ENCODE measurements around the gene GRIK5. TPM values are rescaled to one million over a fixed set of nuclear protein-coding genes. Genes with fewer than 3 reads are reported as not detected.
"Not testable (repeated sequence)": the region's sequence is repeated elsewhere in the genome, so short reads cannot be mapped to it uniquely, and the experiment has no call there.

The GRIK5 gene
- total RNA-seq, 4 donors from 2014 or later: 0.57 to 7.4 (median 0.89) TPM

DNA sequence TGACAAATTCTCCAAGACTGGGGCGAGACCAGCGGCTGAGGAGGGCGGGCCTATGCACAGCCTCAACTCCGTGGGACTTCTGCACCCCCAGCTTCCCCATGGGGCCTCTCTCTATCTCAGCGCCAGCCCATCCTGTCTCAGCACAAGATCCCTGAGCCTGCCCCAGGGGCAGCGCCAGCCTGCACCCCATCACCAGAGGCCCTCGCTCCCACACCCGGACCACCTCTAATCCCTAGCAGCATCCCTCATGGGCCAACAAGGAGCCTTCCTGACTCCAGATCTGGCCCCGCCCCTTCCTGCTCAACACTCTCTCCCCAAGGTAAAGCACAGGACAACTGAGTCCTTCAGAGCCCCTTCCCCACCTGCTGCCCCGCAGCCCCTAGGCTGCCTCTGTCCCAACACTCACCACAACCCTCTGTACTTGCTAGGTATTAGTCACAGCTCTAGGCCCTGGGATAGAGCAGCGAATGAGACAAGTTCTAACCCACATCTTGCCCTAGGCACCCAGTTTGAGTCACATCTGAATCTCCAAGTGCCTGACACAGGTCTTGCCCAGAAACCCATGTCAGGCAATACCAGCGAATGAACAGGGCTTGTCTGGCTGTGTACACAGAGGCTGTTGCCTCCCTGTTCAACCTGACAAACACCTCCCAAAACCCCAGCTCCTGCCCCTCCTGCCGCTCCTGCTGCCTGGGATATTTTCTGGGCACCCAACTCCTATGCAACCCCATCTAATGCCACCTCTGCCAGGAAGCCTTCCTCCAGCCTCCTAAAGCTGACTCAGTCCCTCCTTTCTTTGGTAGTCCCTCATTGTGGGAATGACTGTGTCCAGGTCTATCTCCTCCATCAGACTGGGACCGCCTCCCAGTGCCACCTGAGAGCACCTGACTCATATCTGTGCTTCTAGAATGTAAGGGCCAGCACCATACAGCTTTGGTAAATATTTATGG lies 18.6 kb downstream of the GRIK5 start:
- DNase-seq: no peak
- TF ChIP-seq, protein P1, sequence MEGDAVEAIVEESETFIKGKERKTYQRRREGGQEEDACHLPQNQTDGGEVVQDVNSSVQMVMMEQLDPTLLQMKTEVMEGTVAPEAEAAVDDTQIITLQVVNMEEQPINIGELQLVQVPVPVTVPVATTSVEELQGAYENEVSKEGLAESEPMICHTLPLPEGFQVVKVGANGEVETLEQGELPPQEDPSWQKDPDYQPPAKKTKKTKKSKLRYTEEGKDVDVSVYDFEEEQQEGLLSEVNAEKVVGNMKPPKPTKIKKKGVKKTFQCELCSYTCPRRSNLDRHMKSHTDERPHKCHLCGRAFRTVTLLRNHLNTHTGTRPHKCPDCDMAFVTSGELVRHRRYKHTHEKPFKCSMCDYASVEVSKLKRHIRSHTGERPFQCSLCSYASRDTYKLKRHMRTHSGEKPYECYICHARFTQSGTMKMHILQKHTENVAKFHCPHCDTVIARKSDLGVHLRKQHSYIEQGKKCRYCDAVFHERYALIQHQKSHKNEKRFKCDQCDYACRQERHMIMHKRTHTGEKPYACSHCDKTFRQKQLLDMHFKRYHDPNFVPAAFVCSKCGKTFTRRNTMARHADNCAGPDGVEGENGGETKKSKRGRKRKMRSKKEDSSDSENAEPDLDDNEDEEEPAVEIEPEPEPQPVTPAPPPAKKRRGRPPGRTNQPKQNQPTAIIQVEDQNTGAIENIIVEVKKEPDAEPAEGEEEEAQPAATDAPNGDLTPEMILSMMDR (IDR thresholded peaks at IDR 0.05): no peak
- no peak for TF ChIP-seq POLR2A (IDR thresholded peaks at IDR 0.05)
- Histone ChIP-seq H3K4me1 (peaks cover 0 to 10% (median 0%) of the 10 kb centered on the region in 4 donors), H3K36me3 (no peaks in the 10 kb centered on the region), H3K27me3 (no peaks in the 10 kb centered on the region), H3K4me3 (no peak overlapping the region), H3K27ac (no peak overlapping the region), H3K9me3 (no peaks in the 10 kb centered on the region)

DNA sequence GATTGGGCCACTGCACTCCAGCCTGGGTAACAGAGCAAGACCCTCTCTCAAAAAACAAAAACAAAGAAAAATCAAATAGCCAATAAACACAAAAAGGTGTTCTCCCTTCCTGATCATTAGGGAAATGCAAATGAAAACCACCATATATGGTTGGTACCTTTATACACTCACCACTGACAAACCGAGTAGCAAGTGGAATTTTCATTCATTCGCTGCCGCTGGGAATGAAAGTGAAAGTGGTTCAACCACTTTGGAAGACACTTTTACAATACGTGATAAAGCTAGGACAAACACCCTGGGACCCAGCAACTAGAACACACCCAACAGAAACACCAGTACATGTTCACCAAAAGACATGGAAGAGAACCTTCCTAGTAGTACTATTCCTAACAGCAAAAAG lies 21.0 kb downstream of the GRIK5 start:
- peak in 1 of 3 donors; percentile 55 for DNase-seq
- Histone ChIP-seq H3K27me3 (no peaks in the 10 kb centered on the region), H3K4me1 (peaks cover 0 to 10% (median 0%) of the 10 kb centered on the region in 4 donors), H3K4me3 (peak overlapping the region in 2 of 4 donors; percentile 24 to 28), H3K27ac (peak overlapping the region in 1 of 4 donors; percentile 72), H3K9me3 (no peaks in the 10 kb centered on the region), H3K36me3 (no peaks in the 10 kb centered on the region)
- no peak for TF ChIP-seq POLR2A (IDR thresholded peaks at IDR 0.05)
- TF ChIP-seq, protein P1 (IDR thresholded peaks at IDR 0.05): no peak

DNA sequence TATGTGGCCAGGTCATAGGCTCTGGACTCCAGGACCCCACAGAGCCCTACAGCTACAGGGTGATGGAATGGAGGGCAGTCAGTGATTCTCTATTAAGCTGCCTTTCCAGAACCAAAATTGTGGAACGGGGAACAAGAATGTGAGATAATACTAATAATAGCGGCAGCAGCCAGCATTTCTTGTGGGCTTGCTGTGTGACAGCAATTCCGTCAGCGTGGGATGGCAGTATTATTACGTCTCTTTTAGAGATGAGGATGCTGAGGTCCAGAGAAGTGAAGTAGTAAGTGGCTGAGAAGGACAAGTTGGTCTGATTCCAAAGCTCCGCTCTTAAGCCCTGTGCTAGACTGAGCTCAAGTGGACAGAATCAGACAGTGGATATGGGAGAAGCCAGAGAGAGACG lies 24.4 kb downstream of the GRIK5 start:
- no peak overlapping the region for H3K4me3 ChIP-seq
- H3K4me1 ChIP-seq: peaks cover 0 to 10% (median 0%) of the 10 kb centered on the region in 4 donors
- no peak overlapping the region for H3K27ac ChIP-seq
- H3K27me3 ChIP-seq: no peaks in the 10 kb centered on the region
- DNase-seq: no peak
- no peaks in the 10 kb centered on the region for H3K36me3 ChIP-seq
- no peak for TF ChIP-seq POLR2A (IDR thresholded peaks at IDR 0.05)
- TF ChIP-seq, protein P1 (IDR thresholded peaks at IDR 0.05): no peak
- no peaks in the 10 kb centered on the region for H3K9me3 ChIP-seq

DNA sequence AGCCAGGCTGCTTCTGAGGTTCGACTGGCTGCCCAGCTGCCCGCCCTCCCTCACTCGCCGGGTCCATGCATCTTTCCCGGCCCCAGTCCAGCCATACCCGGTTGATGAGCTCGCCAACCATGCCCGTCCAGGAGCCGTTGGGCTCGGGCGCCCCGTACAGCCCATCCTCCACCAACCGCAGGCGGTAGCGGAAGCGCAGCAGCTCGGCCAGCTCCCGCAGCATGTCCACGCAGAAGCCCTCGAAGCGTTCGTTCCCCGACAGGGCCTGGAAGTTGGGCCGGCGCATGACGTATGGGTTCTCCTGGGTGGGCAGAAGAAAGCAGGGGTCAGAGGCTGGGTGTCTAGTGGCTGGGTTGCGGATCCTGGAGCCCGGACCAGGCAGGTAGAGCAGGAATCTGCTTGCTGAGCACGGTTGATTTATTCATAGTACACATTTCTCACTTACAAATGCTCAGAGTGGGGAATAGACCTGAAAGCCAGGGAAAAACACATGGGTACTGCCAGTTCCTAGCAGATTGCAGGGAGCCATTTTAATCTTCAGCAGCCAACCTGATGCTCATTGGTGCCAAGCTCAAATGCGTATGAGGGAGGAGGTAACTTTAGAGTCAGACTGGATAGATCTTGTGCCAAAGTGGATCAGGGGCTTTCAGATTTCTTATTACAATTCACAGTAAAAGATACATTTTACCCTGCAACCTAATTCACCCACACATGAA lies 27.4 kb downstream of the GRIK5 start:
- no peak for TF ChIP-seq POLR2A (IDR thresholded peaks at IDR 0.05)
- TF ChIP-seq, protein P1 (IDR thresholded peaks at IDR 0.05): no peak
- Histone ChIP-seq H3K27ac (no peak overlapping the region), H3K9me3 (no peaks in the 10 kb centered on the region), H3K36me3 (no peaks in the 10 kb centered on the region), H3K27me3 (no peaks in the 10 kb centered on the region), H3K4me3 (no peak overlapping the region), H3K4me1 (no peaks in the 10 kb centered on the region)
- DNase-seq: no peak

DNA sequence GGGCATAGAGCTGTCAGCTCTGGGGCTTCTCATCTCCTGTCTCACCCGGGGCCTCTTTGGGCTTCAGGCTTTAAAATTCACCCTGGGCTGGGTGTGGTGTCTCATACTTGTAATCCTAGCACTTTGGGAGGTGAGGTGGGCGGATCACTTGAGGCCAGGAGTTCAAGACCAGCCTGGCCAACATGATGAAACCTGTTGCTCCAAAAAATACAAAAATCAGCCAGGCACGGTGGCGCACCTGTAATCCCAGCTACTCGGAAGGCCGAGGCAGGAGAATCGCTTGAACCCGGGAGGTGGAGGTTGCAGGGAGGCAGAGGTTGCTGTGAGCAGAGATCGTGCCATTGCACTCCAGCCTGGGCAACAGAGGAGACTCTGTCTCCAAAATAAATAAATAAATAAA lies 29.5 kb downstream of the GRIK5 start:
- H3K27me3 ChIP-seq, H3K27ac ChIP-seq, H3K9me3 ChIP-seq, H3K36me3 ChIP-seq, H3K4me1 ChIP-seq, DNase-seq, H3K4me3 ChIP-seq: not testable (repeated sequence)

DNA sequence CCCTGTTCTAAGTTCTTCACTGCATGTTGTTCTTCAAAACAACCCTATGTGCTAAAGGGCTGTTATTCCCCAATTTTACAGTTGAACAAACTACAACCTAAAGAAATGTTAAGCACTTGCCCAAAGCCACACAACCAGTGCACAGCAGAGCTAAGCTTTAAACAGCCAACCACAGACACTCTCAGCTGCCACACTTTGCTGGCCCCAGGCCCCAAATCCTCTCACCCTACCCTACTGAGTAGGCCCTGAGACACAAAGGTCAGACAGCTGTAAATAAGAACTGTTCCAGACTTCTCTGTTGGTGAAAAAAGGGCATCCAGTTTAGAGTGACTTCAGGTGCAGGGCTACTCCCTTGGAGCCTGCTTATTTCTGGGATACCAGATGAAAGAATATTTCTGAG lies 30.0 kb downstream of the GRIK5 start:
- DNase-seq: no peak
- no peak for TF ChIP-seq POLR2A (IDR thresholded peaks at IDR 0.05)
- TF ChIP-seq, protein P1 (IDR thresholded peaks at IDR 0.05): no peak
- Histone ChIP-seq H3K4me3 (no peak overlapping the region), H3K4me1 (no peaks in the 10 kb centered on the region), H3K27ac (no peak overlapping the region), H3K9me3 (no peaks in the 10 kb centered on the region), H3K27me3 (no peaks in the 10 kb centered on the region), H3K36me3 (no peaks in the 10 kb centered on the region)
